Astrocyte (in vitro differentiated cells and primary cell): ENCODE results near the gene EFCAB13. TPM values are rescaled to one million over a fixed set of nuclear protein-coding genes. Genes with fewer than 3 reads are reported as not detected.

Source experiments
- DNase-seq: peaks from one replicate; pipeline ENCODE4 v3.0.0-alpha.2; 2010; ENCODE audit warnings: low read depth
- FAIRE-seq: peaks from 2 replicates; lab custom pipeline; 2011; peaks lifted over from hg19 to GRCh38; lab: Jason Lieb, UNC
- H2AFZ ChIP-seq: 2 replicates; pipeline ENCODE4 v1.6.0; 2012; ENCODE audit warnings: low read depth, low read length, inconsistent platforms
- H3K27ac ChIP-seq: 2 replicates; pipeline ENCODE4 v1.5.1; 2011; ENCODE audit warnings: low read depth, low read length, inconsistent platforms
- H3K27me3 ChIP-seq: 2 replicates; pipeline ENCODE4 v1.6.0; 2011; ENCODE audit warnings: low read length, inconsistent platforms; ENCODE audit not compliant: insufficient read depth
- H3K36me3 ChIP-seq: 2 replicates; pipeline ENCODE4 v1.5.1; 2011; ENCODE audit warnings: low read length, inconsistent platforms; ENCODE audit not compliant: insufficient read depth
- H3K4me1 ChIP-seq: 2 replicates; pipeline ENCODE4 v1.5.1; 2011; ENCODE audit warnings: low read length, inconsistent platforms; ENCODE audit not compliant: insufficient read depth
- H3K4me2 ChIP-seq: 2 replicates; pipeline ENCODE4 v1.6.0; 2012; ENCODE audit warnings: low read length, inconsistent platforms
- H3K4me3 ChIP-seq: 2 replicates; pipeline ENCODE4 v1.5.1; 2011; ENCODE audit warnings: low read depth, mild to moderate bottlenecking, low read length, inconsistent platforms; ENCODE audit not compliant: insufficient read depth
- H3K79me2 ChIP-seq: 2 replicates; pipeline ENCODE4 v1.6.0; 2012; ENCODE audit warnings: mild to moderate bottlenecking, low read length, inconsistent platforms; ENCODE audit not compliant: insufficient read depth
- H3K9ac ChIP-seq: 2 replicates; pipeline ENCODE4 v1.6.0; 2012; ENCODE audit warnings: mild to moderate bottlenecking, low read length, inconsistent platforms
- H3K9me3 ChIP-seq: 2 replicates; pipeline ENCODE4 v1.5.1; 2012; ENCODE audit warnings: low read depth, mild to moderate bottlenecking, low read length, inconsistent platforms; ENCODE audit not compliant: insufficient read depth
- H4K20me1 ChIP-seq: 2 replicates; pipeline ENCODE4 v1.6.0; 2012; ENCODE audit warnings: low read length, inconsistent platforms; ENCODE audit not compliant: insufficient read depth
- H3K27ac Mint-ChIP-seq: one replicate; pipeline ENCODE4 v1.8.0; 2021; ENCODE audit warnings: mild to moderate bottlenecking, mixed read lengths; ENCODE audit not compliant: unreplicated experiment
- H3K27me3 Mint-ChIP-seq: one replicate; pipeline ENCODE4 v1.8.0; 2021; ENCODE audit warnings: low read depth, mixed read lengths; ENCODE audit not compliant: unreplicated experiment
- H3K36me3 Mint-ChIP-seq: one replicate; pipeline ENCODE4 v1.8.0; 2021; ENCODE audit warnings: low read depth, mixed read lengths; ENCODE audit not compliant: unreplicated experiment
- H3K4me1 Mint-ChIP-seq: one replicate; pipeline ENCODE4 v1.8.0; 2021; ENCODE audit warnings: low read depth, mixed read lengths; ENCODE audit not compliant: unreplicated experiment
- H3K4me3 Mint-ChIP-seq: one replicate; pipeline ENCODE4 v1.8.0; 2021; ENCODE audit warnings: mild to moderate bottlenecking, moderate library complexity, mixed read lengths; ENCODE audit not compliant: unreplicated experiment
- H3K9me3 Mint-ChIP-seq: one replicate; pipeline ENCODE4 v1.8.0; 2021; ENCODE audit warnings: mild to moderate bottlenecking, mixed read lengths; ENCODE audit not compliant: unreplicated experiment
- EZH2 ChIP-seq: IDR thresholded peaks from 2 replicates; pipeline ENCODE4 v1.6.1; 2012; ENCODE audit warnings: mild to moderate bottlenecking, low read length, inconsistent platforms; ENCODE audit not compliant: insufficient read depth
- total RNA-seq: library from RNA; stranded (reverse); gene quantifications from 2 replicates; pipeline ENCODE4 v1.2.1, GENCODE V29; 2021
- TF ChIP-seq, protein P1 (sequence below): IDR thresholded peaks from 2 replicates; pipeline ENCODE4 v1.5.1; 2011; ENCODE audit warnings: low read depth, mild to moderate bottlenecking, inconsistent platforms, low read length, moderate library complexity; ENCODE audit not compliant: insufficient read depth

Gene EFCAB13
- total RNA-seq, 1 donor from 2014 or later: 0.66 TPM

DNA sequence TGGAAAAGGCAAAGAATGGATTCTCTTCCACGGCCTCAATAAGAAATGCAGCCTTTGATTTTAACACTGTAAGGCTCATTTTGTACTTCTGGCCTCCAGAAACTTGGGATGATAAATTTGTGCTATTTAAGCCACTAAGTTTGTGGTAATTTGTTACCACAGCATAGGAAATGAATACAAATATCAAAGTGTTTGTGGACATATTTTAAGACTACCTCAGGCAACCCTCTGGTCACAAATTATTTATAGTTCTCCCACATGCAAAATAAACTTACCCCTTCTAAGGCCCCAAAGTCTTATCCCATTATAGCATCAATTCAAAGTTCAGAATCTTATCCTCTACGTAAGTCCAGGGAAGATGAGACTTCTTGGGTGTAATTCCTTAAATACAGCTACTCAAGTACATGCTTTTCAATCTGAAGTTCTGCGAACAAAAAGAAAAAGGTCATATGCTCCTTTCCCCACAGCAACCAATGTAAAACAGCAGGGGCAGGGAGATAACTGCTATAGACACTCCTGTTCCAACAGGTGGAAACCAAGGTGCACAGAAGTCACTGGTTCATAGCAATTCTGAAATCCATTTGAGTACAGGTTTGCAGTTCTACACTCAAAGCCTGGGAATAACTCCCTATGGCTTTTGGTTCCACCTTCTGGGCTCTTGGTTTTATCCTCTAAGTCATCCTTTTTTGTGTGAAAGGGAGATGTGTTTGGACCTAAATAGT, 5.4 kb upstream of the EFCAB13 start:
- no peak overlapping the region for H3K4me3 Mint-ChIP-seq
- FAIRE-seq (no peak), DNase-seq (no peak)
- TF ChIP-seq EZH2: no peak
- TF ChIP-seq, protein P1, sequence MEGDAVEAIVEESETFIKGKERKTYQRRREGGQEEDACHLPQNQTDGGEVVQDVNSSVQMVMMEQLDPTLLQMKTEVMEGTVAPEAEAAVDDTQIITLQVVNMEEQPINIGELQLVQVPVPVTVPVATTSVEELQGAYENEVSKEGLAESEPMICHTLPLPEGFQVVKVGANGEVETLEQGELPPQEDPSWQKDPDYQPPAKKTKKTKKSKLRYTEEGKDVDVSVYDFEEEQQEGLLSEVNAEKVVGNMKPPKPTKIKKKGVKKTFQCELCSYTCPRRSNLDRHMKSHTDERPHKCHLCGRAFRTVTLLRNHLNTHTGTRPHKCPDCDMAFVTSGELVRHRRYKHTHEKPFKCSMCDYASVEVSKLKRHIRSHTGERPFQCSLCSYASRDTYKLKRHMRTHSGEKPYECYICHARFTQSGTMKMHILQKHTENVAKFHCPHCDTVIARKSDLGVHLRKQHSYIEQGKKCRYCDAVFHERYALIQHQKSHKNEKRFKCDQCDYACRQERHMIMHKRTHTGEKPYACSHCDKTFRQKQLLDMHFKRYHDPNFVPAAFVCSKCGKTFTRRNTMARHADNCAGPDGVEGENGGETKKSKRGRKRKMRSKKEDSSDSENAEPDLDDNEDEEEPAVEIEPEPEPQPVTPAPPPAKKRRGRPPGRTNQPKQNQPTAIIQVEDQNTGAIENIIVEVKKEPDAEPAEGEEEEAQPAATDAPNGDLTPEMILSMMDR: no peak
- H3K9me3 ChIP-seq: no peaks in the 10 kb centered on the region
- peaks cover 18% of the 10 kb centered on the region for H3K4me1 Mint-ChIP-seq
- H3K4me3 ChIP-seq: no peak overlapping the region
- H3K27ac ChIP-seq: no peak overlapping the region
- peaks cover 6% of the 10 kb centered on the region for H3K36me3 Mint-ChIP-seq
- H3K79me2 ChIP-seq: no peaks in the 10 kb centered on the region
- no peaks in the 10 kb centered on the region for H3K27me3 ChIP-seq
- no peak overlapping the region for H3K27ac Mint-ChIP-seq
- no peak overlapping the region for H2AFZ ChIP-seq
- no peak overlapping the region for H3K9ac ChIP-seq
- H3K4me2 ChIP-seq: no peak overlapping the region
- no peaks in the 10 kb centered on the region for H3K36me3 ChIP-seq
- H3K27me3 Mint-ChIP-seq: no peaks in the 10 kb centered on the region
- H3K4me1 ChIP-seq: peaks cover 29% of the 10 kb centered on the region
- H4K20me1 ChIP-seq: no peaks in the 10 kb centered on the region
- peaks cover 10% of the 10 kb centered on the region for H3K9me3 Mint-ChIP-seq

DNA sequence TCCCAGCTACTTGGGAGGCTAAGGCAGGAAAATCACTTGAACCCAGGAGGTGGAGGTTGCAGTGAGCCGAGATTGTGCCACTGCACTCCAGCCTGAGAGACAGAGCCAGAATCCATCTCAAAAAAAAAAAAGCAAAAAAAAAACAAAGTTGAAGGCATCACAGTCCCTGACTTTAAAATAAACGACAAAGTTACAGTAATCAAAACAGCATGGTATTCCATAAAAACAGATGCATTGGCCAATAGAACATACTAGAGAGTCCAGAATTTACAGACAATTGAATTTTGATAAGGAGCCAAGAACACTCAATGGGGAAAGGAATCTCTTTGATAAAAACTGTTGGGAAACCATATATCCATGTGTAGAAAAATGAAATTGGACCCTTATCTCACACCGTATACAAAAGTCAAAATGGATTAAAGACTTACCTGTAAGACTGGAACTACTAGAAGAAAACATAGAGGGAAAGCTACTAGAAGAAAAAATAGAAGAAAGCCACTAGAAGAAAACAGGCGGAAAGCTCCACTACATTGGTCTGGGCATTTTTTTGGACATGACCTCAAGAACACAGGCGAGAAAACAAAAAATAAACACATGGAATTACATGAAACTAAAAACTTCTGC, 2.8 kb upstream of the EFCAB13 start:
- Mint-ChIP-seq H3K4me1 (peaks cover 9% of the 10 kb centered on the region), H3K36me3 (peaks cover 6% of the 10 kb centered on the region), H3K4me3 (no peak overlapping the region), H3K27me3 (no peaks in the 10 kb centered on the region), H3K27ac (no peak overlapping the region), H3K9me3 (peaks cover 15% of the 10 kb centered on the region)
- no peak for FAIRE-seq
- DNase-seq: no peak
- Histone ChIP-seq H4K20me1 (no peaks in the 10 kb centered on the region), H3K79me2 (no peaks in the 10 kb centered on the region), H3K27me3 (no peaks in the 10 kb centered on the region), H3K36me3 (no peaks in the 10 kb centered on the region), H3K9me3 (no peaks in the 10 kb centered on the region), H3K4me3 (no peak overlapping the region), H2AFZ (no peak overlapping the region), H3K9ac (no peak overlapping the region), H3K27ac (no peak overlapping the region), H3K4me2 (no peak overlapping the region), H3K4me1 (peaks cover 17% of the 10 kb centered on the region)
- TF ChIP-seq, protein P1: no peak
- no peak for TF ChIP-seq EZH2
